OCI-M2 (cell line): ENCODE data around the gene CLEC10A.
"Not testable (repeated sequence)": the region's sequence is repeated elsewhere in the genome, so short reads cannot be mapped to it uniquely, and the experiment has no call there.

Experiments
- DNase-seq: peaks from one replicate; lab custom pipeline; 2025; ENCODE audit not compliant: unreplicated experiment; lab: John Stamatoyannopoulos, UW

Gene CLEC10A

DNA sequence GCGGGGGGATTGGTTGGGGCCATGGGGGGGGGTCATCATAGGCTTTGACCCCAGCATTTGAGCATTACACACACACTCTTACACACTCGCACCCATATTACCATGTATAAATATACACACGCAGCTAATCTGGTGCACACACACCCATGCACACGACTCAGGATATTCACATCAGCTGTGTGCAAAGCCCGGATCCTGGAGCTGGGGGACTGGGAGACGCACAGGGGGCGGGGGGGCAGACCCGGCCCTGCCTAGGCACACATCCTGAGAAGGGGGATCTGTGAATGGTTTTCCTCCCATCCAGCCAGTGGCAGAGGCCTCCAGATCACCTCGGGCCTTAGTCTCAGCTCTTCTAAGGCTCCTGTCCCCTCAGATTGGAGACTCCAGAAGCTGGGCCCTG lies 28.9 kb upstream of the CLEC10A start:
- no peak for DNase-seq

DNA sequence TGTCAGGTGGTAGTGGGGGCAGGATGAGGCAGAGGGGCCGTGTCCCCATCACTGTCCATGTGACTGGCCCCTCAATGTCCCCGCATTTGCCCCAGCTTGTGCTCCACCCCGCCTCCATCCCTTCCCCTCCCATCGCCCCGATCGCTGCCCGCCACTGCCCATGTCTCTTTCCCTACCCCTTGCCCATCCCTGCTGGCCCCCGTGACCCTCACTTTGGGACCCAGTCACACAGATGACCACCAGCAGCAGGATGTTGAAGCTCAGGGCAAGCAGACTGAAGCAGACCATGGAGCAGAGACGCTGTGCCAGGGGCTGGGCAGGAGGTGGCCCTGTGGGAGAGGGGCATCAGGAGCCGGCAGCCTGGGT lies 28.5 kb upstream of the CLEC10A start:
- DNase-seq, result no peak

DNA sequence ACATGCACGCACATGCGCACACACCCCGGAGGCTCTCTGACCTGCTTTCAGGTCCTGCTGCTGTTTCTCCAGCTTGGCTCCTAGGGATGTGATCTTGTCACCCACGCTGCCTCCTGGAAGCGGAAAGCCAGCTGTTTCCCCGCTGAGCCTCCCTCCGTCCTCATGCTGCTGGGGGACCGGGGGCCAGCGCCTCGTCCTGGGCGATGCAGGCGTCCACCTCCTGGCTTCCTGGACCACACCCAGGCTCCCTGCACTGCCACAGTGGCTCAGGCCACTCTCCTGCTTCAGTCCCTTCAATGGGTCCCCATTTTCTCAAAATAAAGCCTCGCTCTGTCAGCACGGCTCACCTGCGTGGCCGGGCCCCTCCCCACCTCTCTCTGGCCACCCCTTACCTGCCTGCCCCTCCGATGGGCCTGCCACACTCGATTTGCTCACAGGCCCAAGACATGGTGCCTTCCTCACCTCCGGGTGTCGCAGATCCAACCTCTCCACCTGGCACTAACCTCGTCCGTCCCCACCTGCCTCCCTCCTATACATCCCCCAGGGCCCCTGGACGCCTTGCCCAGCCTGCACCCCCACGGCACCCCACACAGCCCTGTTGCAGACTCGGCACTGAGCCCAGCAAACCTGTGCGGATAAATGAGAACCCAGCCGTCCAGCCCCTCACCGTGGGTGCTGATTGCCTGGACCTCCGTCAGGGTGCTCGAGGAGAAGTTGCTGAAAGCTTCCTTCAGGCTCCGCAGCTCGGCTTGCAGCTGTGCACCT lies 27.9 kb upstream of the CLEC10A start:
- no peak for DNase-seq

DNA sequence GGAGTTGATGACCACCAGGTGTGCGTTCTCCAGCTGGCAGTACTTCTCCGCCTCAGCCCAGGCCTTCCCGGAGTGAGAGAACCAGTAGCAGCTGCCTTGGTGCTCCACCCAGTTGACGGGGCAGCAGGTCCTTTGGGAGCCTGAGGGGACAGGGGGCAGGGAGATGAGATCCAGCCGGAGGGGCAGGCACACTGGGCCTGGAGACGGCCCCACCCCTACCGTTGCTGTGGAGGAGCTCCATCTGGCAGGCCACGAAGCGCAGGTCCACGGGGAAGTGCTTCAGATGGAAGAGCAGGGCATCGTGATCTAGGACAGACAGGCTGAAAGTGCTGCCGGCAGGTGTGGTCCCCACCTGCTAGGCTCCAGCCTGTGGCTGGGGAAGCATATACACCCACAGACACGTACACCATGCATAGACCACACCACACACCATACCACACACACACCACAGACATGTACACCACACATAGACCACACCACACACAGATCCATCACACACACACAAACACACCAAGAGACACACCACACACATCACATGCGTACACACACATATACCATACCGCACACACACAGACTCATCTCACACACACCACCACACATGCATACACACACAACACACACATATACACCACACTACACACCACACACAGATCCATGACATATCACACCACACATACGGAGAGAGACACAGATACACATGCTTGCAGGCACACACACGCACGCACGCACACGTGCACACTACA lies 27.1 kb upstream of the CLEC10A start:
- DNase-seq, result no peak

DNA sequence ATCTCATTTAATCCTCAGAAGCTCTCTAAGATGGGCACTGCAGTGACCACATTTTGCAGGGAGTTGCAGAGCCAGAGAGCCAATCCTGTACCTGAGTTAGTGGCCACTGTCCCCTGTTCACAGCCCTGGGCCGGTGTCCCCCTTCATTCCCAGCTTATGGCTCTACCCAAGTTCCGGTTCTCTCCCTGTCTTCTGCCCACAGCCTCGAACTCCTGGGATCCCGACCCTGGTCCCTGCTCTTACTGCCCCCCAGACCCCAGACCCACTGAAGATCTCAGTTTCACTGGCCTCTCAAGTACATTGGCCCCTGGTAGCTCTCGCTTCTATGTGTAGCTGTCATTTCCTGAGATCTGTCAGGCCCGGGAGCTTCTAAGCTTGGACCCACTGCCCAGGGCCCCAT lies 22.4 kb upstream of the CLEC10A start:
- no peak for DNase-seq

DNA sequence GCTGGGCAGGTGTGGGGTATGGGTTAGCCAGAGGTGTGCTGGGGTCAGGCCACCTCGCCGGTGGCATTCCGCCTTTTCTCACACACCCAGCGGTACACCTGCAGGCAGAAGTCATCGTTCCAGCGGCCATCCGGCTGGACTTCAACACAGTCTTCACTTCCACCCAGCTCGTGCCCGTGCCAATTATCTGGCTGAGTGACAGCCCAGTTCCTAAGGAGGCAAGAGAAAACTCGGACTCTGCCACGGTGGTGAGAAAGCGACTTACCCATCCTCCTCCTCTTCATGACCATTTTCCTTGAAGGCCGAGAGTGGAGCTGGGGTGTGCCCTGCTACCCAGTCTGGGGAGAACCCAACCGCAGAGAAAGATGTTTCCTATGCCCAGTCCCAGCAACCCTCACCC lies 21.5 kb upstream of the CLEC10A start:
- no peak for DNase-seq

DNA sequence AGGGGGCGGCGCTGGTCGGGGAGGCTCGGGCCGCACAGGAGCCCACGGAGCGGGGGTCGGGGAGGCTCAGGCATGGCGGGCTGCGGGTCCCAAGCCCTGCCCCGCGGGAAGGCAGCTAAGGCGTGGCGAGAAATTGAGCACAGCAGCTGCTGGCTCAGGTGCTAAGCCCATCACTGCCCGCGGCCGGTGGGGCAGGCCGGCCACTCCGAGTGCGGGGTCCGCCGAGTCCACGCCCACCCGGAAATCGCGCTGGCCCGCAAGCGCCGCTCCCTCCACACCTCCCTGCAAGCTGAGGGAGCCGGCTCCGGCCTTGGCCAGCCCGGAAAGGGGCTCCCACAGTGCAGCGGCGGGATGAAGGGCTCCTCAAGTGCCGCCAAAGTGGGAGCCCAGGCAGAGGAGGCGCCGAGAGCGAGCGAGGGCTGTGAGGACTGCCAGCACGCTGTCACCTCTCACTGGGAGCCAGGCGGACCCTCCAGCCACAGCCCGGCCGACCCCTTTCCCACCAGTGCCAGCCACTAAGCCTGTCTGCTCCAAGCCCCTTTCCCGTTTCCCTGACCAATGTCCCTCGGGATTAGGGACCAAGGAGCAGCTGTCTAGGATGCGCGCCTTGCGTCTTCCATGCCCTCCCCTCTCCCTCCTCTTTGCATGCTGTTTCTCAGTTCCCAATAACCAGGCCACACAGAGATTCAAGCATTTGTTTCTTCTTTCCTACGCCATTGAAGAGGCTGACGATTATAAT lies 20.8 kb upstream of the CLEC10A start:
- DNase-seq, result not testable (repeated sequence)

DNA sequence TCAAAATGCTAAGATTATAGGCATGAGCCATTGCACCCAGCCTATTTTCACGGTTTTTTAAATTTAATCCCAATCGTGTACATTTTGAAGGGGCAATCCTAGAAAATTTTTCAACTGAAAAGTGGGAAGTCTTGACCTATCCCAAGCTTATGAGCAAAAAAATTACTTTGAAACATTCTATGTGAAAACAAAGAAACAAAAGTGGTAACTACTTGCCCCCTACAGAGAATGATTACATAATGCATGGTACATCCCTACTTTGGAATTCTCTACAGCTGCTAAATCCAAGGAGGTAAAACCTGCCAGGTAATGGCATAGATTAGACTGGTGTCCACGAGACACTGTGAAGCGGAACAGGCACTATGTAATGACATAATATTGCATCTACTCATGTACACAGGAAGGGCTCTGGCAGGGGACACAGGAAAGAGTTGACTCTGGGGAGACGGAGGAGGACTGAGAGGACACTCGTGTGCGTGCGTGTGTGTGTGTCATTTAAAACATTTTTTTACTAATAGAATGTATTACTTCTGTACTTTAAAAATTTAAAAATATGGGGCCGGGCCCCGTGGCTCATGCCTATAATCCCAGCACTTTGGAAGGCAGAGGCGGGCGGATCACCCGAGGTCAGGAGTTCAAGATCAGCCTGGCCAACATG lies 18.9 kb upstream of the CLEC10A start:
- DNase-seq, result no peak

DNA sequence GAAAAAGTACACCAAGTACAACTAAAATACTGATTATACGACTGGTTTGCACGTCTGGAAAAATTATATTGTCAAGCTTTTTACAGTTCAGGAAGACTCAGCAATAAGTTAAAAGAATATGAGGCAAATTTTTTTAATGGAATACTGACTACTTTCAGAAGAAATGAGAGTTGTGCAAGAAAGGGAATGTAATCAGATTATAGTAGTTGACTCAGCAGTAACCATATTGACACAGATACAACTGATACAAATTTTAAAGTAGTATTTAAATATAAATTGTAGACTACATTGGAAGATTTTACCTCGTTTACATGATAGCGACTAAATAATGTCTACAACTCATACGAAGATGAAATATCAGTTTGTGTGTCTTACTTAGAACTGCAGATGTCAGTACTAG lies 17.9 kb upstream of the CLEC10A start:
- DNase-seq, result no peak

DNA sequence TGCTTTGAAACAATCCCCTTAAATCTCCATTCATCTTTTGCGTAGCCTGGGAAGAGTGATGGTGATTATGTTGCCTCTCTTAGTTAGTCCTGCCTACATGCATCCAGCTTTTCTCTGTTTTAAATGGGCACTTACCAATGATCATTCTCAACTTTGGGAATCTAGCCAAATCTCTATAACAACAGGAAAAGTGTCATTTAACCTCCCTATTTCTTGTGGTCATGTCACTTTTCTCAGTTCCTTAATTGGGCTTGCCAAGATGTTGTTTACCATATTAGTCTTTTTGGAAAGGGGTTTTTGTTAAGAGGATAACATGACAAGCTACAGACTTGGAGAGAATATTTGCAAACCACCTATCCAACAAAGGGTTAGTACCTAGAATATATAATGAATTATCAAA lies 15.6 kb upstream of the CLEC10A start:
- DNase-seq, result no peak

DNA sequence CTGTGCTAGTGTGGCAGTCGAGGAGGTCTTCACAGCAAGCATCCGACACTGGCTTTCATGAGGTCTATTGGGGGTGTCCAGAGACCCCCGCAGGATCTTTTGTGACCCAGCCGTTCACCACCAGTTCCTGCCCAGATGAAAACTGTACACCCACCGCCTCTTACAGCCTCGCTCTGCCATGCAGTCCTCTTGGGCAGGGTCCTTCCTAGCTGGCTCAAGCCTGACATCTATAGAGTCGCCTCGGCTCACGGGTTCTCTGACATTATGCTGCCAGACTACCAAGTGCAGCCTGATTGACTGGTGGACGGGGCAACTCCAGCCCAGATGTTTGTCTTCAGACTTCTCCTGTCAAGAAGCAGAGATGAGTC lies 14.6 kb upstream of the CLEC10A start:
- no peak for DNase-seq

DNA sequence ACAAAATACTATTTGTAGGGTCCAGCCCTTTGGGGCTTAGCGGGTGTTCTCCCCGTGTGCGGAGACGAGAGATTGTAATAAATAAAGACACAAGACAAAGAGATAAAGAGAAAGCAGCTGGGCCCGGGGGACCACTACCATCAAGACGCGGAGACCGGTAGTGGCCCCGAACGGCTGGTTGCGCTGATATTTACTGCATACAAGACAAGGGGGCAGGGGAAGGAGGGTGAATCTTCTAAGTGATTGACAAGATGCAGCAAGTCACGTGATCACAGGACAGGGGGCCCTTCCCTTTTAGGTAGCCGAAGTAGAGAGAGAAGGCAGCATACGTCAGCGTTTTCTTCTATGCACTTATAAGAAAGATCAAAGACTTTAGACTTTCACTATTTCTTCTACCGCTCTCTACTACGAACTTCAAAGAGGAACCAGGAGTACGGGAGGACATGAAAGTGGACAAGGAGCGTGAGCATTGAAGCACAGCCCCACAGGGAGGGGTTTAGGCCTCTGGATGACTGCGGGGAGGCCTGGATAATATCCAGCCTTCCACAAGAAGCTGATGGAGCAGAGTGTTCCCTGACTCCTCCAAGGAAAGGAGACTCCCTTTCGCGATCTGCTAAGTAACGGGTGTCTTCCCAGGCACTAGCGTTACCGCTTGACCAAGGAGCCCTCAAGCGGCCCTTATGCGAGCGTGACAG lies 11.4 kb upstream of the CLEC10A start:
- DNase-seq, result not testable (repeated sequence)

DNA sequence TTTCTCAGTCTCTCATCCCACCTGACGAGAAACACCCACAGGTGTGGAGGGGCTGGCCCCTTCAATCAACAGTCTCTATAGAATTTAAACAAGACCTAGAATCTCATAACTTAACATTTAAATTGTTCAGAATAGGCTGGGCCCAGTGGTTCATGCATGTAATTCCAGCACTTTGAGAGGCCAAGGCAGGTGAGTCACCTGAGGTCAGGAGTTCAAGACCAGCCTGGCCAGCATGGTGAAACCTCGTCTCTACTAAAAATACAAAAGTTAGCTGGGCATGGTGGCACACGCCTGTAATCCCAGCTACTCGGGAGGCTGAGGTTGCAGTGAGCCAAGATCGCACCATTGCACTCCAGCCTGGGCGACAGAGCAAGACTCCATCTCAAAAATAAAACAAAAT lies 9.5 kb upstream of the CLEC10A start:
- DNase-seq, result not testable (repeated sequence)

DNA sequence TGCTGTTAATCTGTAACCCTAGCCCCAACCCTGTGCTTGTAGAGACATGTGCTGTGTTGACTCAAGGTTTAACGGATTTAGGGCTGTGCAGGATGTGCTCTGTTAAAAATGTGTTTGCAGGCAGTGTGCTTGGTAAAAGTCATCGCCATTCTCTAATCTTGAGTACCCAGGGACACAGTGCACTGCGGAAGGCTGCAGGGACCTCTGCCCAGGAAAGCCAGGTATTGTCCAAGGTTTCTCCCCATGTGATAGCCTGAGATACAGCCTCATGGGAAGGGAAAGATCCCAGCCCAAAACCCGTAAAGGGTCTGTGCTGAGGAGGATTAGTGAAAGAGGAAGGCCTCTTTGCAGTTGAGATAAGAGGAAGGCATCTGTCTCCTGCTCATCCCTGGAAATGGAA lies 8.4 kb upstream of the CLEC10A start:
- not testable (repeated sequence) for DNase-seq

DNA sequence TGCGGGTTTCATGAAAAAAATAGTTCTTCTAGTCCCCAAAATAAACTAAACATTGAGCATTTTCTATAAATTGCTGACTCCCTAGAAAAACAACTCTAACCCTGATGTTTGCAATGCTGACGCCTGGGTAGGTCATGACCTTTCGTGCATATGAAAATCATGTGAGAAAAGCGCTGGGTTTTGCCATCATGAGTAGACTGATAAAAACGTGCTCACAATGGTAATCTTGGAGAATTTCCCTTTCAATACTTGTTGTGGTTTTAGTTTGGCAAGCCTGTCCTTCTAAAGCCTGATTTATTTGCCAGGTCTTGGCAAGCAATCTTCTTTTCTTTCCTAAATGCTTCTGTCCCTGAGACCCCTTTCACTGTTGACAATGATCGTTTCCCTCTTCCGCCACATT lies 4.0 kb upstream of the CLEC10A start:
- no peak for DNase-seq

DNA sequence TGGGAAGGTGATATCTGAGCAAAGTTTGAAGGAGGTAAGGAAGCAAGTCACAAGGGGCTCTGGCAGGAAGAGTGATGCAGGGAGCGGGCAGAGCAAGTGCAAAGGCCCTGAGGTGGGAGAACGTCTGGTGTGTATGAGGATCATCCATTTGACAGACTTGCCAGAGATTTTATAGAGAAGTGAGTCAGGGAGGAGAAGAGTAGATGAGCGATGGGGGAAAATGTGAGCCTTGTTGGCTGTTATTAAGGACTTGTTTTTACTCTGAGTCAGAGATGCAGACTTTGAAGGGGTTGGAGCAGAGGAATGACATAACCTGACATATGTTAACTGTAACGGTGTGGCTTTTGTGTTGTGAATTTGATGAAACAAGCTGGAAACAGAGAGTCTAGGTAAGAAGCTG lies 3.5 kb upstream of the CLEC10A start:
- DNase-seq, result no peak

DNA sequence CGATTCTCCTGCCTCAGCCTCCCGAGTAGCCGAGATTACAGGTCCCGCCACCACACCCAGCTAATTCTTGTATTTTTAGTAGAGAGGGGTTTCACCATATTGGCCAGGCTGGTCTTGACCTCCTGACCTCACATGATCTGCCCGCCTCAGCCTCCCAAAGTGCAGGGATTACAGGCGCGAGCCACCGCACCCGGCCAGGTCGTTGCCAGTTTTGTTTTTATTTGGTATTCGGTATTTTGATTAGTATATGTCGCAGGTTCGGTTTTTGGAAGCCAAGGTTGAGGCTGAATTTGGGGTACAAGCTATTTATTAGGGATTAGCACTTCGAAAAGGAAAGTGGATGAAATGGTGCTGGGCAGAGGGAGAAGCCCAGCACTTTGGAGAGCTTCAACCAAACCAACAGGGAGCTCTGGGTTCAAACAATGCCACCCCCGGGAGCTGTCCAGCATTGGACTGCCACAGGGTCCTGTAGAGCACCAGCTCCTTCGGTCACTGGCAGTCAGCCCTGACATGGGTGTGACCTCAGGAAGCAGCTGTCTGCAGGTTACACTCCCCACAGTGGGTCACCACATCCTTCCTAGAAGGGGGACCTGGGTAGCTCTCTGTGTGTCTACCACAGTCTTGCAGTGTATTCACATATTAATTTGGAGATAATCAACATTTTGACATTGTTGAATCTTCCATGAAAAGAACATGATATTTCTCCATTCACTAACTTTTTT lies 1.5 kb upstream of the CLEC10A start:
- DNase-seq, result no peak

DNA sequence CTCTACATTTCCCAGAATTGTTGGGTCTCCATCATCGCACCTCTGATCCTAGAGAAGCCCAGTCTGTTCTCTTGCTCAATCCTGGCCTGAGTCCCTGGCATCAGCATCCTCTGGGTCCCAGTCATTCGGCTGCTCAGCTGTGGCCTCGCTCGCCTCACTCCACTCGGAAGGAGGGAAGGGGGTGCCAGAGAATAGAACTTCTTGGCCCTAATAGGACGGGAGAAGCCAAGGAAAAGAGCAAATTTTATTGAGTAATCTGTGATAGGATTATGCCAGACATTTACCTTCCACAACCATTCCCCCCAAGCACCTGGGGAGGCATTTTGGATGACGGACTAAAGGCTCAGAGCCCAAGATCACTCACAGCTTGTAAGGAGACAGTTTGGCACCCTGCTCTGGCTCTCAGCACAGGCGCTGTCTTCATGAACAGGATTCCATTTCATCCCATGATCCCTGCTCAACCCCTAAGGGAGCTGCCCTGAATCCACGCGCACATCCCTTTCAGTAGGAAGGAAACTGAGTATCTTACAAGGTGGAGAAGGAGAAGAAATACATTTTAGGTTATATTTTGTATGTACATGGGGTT lies 498 bp upstream of the CLEC10A start:
- DNase-seq, result no peak

DNA sequence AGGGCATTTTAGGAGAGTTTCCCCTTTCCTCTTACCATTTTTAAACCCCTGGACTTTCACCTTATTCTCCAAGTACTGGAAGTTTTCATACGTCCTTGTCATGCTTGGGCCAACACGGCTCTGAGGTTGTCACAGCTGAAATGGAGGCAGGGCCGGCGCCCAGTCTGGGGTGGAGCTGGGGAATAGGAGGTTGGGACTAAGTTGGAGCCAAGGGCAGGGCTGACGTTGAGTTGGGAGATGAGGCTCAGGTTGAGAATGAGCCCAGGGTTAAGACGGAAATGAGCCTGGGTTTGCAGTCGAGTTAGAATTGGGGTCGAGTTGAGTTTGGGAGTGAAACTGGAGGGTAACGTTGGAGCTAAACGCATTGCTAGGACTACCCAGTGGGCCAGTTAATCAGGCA lies 1.3 kb downstream of the CLEC10A start:
- no peak for DNase-seq
